Glutamatergic neuron (in vitro differentiated cells): ENCODE results near the gene GKN1. TPM values are rescaled to one million over a fixed set of nuclear protein-coding genes. Genes with fewer than 3 reads are reported as not detected.

ENCODE experiments used
- DNase-seq: peaks from one replicate; pipeline ENCODE4 v3.0.0; 2022
- H3K27ac Mint-ChIP-seq: one replicate; pipeline ENCODE4 v1.8.0; 2020; ENCODE audit warnings: mild to moderate bottlenecking, mixed read lengths, inconsistent platforms; ENCODE audit not compliant: unreplicated experiment
- H3K27me3 Mint-ChIP-seq: one replicate; pipeline ENCODE4 v1.8.0; 2020; ENCODE audit warnings: mild to moderate bottlenecking, moderate library complexity, mixed read lengths, inconsistent platforms; ENCODE audit not compliant: unreplicated experiment
- H3K36me3 Mint-ChIP-seq: one replicate; pipeline ENCODE4 v1.8.0; 2020; ENCODE audit warnings: mild to moderate bottlenecking, mixed read lengths, inconsistent platforms; ENCODE audit not compliant: unreplicated experiment
- H3K4me1 Mint-ChIP-seq: one replicate; pipeline ENCODE4 v1.8.0; 2020; ENCODE audit warnings: mild to moderate bottlenecking, low read depth, mixed read lengths, inconsistent platforms; ENCODE audit not compliant: unreplicated experiment
- H3K4me3 Mint-ChIP-seq: one replicate; pipeline ENCODE4 v1.8.0; 2020; ENCODE audit warnings: mild to moderate bottlenecking, mixed read lengths, inconsistent platforms; ENCODE audit not compliant: unreplicated experiment
- H3K9me3 Mint-ChIP-seq: one replicate; pipeline ENCODE4 v1.8.0; 2020; ENCODE audit warnings: mild to moderate bottlenecking, moderate library complexity, mixed read lengths, inconsistent platforms; ENCODE audit not compliant: unreplicated experiment
- total RNA-seq: library from RNA; stranded (reverse); fragmentation: NEBNext Ultra II Directional; extraction: Animal tissue kit (Norgen Biotek cat#: 25700); gene quantifications from one replicate; pipeline ENCODE4 v1.2.1, GENCODE V29; 2021; ENCODE audit not compliant: unreplicated experiment
- TF ChIP-seq, protein P1 (sequence below): fragments of 200-600 bp; sonication (generic); IDR thresholded peaks from one replicate; pipeline ENCODE4 v1.5.0; 2021; ENCODE audit not compliant: partially characterized antibody, unreplicated experiment

GKN1 gene
- total RNA-seq, 1 donor from 2014 or later, result not detected

DNA sequence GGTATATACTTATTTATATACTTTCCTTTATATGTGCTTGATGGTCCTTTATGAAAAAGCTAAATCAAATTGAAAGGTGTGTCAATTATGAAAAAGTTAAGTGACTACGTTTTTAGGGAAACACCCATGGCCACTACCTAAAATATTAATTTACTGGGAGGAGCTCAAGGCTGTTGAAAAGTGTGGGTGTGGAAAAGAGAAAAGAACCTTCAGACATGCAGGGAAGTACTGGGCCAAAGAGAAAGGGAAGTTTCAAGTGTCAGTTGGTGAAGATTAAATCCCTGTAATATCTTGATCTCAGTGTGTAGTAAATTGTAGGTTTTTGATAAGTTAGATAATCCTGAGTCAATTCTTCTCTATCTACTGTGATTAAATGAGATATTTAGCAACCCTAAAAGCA, 6.2 kb upstream of the GKN1 start:
- Mint-ChIP-seq H3K27me3 (no peaks in the 10 kb centered on the region), H3K4me1 (peaks cover 9% of the 10 kb centered on the region), H3K9me3 (no peaks in the 10 kb centered on the region), H3K27ac (no peak overlapping the region), H3K36me3 (no peaks in the 10 kb centered on the region), H3K4me3 (no peak overlapping the region)
- no peak for DNase-seq
- TF ChIP-seq, protein P1, sequence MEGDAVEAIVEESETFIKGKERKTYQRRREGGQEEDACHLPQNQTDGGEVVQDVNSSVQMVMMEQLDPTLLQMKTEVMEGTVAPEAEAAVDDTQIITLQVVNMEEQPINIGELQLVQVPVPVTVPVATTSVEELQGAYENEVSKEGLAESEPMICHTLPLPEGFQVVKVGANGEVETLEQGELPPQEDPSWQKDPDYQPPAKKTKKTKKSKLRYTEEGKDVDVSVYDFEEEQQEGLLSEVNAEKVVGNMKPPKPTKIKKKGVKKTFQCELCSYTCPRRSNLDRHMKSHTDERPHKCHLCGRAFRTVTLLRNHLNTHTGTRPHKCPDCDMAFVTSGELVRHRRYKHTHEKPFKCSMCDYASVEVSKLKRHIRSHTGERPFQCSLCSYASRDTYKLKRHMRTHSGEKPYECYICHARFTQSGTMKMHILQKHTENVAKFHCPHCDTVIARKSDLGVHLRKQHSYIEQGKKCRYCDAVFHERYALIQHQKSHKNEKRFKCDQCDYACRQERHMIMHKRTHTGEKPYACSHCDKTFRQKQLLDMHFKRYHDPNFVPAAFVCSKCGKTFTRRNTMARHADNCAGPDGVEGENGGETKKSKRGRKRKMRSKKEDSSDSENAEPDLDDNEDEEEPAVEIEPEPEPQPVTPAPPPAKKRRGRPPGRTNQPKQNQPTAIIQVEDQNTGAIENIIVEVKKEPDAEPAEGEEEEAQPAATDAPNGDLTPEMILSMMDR, result no peak

DNA sequence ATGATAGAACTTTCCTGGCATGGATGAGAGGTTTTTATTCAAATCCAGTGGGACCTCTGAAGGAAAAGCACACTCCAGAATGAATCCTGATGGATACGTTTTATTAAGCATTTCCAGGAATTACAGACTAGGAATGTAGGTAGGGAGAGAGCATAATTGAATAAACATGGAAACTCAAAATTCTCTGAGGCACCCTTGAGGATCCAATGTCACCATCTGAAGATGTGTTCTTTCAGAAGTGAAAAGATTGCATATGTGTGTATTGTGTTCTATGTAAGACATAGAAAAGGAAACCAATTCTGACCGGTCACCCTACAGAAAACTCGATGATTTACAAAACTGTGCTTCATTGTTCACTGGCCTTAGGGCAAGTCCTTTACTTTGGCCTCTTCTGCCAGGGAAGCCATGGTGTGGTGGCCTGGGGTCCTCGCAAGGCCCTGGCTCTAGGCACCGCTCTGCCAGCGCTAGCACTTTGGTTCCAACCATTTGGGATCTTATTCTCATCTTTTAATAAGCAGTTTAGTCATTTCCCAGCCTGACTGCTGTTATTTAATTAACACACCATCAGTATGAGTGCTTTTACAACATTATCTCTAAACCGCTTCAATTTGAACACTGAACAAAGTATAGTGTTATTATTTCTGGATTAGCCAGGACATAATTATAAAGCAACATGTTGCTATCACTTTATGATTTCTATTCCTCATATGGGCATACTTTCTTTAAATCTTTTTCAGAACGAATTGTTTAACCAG, 4.5 kb upstream of the GKN1 start:
- no peak for DNase-seq
- Mint-ChIP-seq H3K27me3 (no peaks in the 10 kb centered on the region), H3K36me3 (no peaks in the 10 kb centered on the region), H3K27ac (no peak overlapping the region), H3K9me3 (no peaks in the 10 kb centered on the region), H3K4me3 (no peak overlapping the region), H3K4me1 (peaks cover 9% of the 10 kb centered on the region)
- TF ChIP-seq, protein P1, result no peak

DNA sequence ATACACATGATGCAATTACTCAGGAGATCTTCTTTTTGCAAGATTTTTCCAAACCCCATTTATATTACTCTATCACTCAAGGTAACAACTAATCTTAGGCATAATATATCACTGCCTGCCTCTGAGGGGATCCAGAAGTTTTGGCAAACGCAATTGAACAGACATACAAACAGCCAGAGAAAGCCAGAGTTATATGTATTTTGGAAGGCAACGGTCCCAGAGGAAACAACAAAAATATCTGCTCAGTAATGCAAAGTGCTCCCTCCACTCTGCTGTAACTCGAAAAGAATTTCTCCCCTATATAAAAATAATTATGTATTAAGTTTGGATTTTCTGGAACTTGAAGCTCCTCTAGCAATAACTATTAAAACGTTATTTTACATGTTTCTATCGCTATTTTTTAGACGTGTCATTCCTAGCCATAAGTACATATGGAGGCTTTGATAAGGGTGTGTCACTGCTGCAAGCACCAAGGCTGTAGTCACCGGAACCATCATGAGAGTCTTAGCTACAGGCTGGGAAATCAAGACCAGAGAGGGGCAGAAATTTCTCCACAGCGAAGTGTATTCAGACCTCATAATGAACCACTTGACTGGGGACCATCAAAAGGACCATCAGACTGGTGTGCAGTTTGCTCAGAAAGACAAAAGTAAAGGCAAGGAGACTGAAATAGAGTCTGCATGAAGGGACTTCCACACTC, 3.7 kb upstream of the GKN1 start:
- DNase-seq, result no peak
- peaks cover 9% of the 10 kb centered on the region for H3K4me1 Mint-ChIP-seq
- TF ChIP-seq, protein P1, result no peak
- no peak overlapping the region for H3K27ac Mint-ChIP-seq
- H3K27me3 Mint-ChIP-seq, result no peaks in the 10 kb centered on the region
- H3K4me3 Mint-ChIP-seq, result no peak overlapping the region
- no peaks in the 10 kb centered on the region for H3K36me3 Mint-ChIP-seq
- no peaks in the 10 kb centered on the region for H3K9me3 Mint-ChIP-seq

DNA sequence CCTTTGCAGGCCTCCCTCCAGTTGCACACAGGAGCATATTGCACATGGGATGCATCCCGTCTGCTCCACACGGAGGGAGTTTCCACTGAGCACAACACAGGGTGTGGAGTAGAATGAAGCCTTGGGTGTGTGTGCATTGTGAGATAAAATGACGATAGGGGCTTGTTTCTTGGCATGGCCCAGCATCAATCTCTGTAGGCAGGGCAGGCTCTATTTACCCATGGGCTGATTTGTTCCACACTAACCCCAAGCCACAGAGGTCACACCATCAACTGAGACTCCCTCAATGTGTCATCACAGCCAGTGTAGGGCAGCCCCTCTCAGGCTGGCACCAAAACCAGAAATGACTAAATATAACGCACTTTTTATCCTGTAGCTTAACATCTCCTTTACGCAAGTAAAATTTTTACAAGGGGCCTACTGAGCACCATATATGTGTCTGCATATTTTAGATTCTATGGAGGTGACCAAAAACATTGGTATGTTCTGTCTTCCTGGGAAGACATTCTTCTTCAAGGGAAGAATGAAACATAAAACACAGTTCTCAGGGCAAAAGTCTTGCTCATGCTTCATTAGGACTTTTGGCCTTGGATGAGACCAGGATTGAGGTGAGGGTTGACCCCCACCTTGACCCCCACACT, 2.7 kb upstream of the GKN1 start:
- Mint-ChIP-seq H3K36me3 (no peaks in the 10 kb centered on the region), H3K4me3 (no peak overlapping the region), H3K9me3 (no peaks in the 10 kb centered on the region), H3K27ac (no peak overlapping the region), H3K27me3 (no peaks in the 10 kb centered on the region), H3K4me1 (peaks cover 9% of the 10 kb centered on the region)
- no peak for DNase-seq
- TF ChIP-seq, protein P1, result no peak
